Prostate gland (tissue), 2 donors: Measurements from ENCODE around the gene CLEC3A. TPM values are rescaled to one million over a fixed set of nuclear protein-coding genes. Genes with fewer than 3 reads are reported as not detected.

Experiments
- DNase-seq: peaks from one replicate; pipeline ENCODE4 v3.0.0-alpha.2; 2019; ENCODE audit warnings: low spot score
- H3K27ac ChIP-seq, 2 donors: fragments of 200-600 bp; sonication (generic); 2 replicates each; pipeline ENCODE4 v1.5.1; 2017 to 2019
- H3K27me3 ChIP-seq: fragments of 200-600 bp; sonication (generic); replicated peaks from 2 replicates; pipeline ENCODE4 v1.5.1; 2019; ENCODE audit not compliant: insufficient read depth
- H3K36me3 ChIP-seq, 2 donors: fragments of 200-600 bp; sonication (generic); 1 replicate in 1 of 2; 2 replicates in 1 of 2; pipeline versions ENCODE4 v1.5.1 to v1.8.1; 2017 to 2019
- H3K4me1 ChIP-seq: fragments of 200-600 bp; sonication (generic); replicated peaks from 2 replicates; pipeline ENCODE4 v1.5.1; 2019
- H3K4me3 ChIP-seq, 2 donors: fragments of 200-600 bp; sonication (generic); 2 replicates each; pipeline ENCODE4 v1.5.1; 2017 to 2019
- H3K9me3 ChIP-seq: fragments of 200-600 bp; sonication (generic); 2 replicates; pipeline ENCODE4 v1.5.1; 2017
- POLR2A ChIP-seq: fragments of 450-650 bp; IDR thresholded peaks from one replicate; pipeline ENCODE4 v1.6.1; 2016; ENCODE audit warnings: antibody characterized with exemption, mild to moderate bottlenecking
- POLR2AphosphoS5 ChIP-seq: sonication (generic); formaldehyde crosslinking; IDR thresholded peaks from one replicate; pipeline ENCODE4 v1.6.1; 2017; ENCODE audit warnings: antibody characterized with exemption
- WGBS: methylation state at CpG from one replicate; pipeline ENCODE4 v1.1.5; 2018; 5-methylcytosine and 5-hydroxymethylcytosine counted together
- intact Hi-C: fragments of 100-400 bp; cut with DNase I; formaldehyde crosslinking; loops from one replicate; pipeline ENCODE4 v1.14.2; 2022
- total RNA-seq, 2 donors: library from RNA; depleted of rRNA; stranded (reverse); fragments of >200 nt; gene quantifications; one replicate each; pipeline ENCODE4 v1.1.0, GENCODE V29; 2016
- TF ChIP-seq, protein P1 (sequence below), 4 experiments: fragments of 200-600 bp in 2 of 4; fragments of 450-650 bp in 2 of 4; sonication (generic) in 2 of 4; IDR thresholded peaks; 1 replicate in 3 of 4; 2 replicates in 1 of 4; pipeline ENCODE4 v1.5.1; 2016 to 2019; ENCODE audit warnings: antibody characterized with exemption in 4 of 4, mild to moderate bottlenecking in 2 of 4, moderate library complexity in 2 of 4

The CLEC3A gene, protein sequence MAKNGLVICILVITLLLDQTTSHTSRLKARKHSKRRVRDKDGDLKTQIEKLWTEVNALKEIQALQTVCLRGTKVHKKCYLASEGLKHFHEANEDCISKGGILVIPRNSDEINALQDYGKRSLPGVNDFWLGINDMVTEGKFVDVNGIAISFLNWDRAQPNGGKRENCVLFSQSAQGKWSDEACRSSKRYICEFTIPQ
- 1 to 10 TPM in 1 of 2 donors, under 1 TPM in 1; 0.51 to 5.5 TPM for total RNA-seq

GRCh38 chr16:78022347-78023060 is at the start of gene CLEC3A:
TSS of gene CLEC3A (plus strand) at chr16:78022548. CDS start at chr16:78022627, 79 bp downstream.
- intact Hi-C loops: no loop called here
- no peaks in the 10 kb centered on the region for H3K9me3 ChIP-seq
- no peak within 1 kb of the TSS for H3K27ac ChIP-seq
- no peaks in the 10 kb centered on the region for H3K4me1 ChIP-seq
- no peak within 1 kb of the TSS for H3K4me3 ChIP-seq
- TF ChIP-seq, protein P1, sequence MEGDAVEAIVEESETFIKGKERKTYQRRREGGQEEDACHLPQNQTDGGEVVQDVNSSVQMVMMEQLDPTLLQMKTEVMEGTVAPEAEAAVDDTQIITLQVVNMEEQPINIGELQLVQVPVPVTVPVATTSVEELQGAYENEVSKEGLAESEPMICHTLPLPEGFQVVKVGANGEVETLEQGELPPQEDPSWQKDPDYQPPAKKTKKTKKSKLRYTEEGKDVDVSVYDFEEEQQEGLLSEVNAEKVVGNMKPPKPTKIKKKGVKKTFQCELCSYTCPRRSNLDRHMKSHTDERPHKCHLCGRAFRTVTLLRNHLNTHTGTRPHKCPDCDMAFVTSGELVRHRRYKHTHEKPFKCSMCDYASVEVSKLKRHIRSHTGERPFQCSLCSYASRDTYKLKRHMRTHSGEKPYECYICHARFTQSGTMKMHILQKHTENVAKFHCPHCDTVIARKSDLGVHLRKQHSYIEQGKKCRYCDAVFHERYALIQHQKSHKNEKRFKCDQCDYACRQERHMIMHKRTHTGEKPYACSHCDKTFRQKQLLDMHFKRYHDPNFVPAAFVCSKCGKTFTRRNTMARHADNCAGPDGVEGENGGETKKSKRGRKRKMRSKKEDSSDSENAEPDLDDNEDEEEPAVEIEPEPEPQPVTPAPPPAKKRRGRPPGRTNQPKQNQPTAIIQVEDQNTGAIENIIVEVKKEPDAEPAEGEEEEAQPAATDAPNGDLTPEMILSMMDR (IDR thresholded peaks at IDR 0.05): no peak
- no peak for TF ChIP-seq POLR2A
- TF ChIP-seq POLR2AphosphoS5: no peak
- no peaks in the 10 kb centered on the region for H3K36me3 ChIP-seq
- H3K27me3 ChIP-seq: no peaks in the 10 kb centered on the region
- 32% methylated on average over 5 of the region's 5 CpGs for WGBS
- no peak for DNase-seq

DNA sequence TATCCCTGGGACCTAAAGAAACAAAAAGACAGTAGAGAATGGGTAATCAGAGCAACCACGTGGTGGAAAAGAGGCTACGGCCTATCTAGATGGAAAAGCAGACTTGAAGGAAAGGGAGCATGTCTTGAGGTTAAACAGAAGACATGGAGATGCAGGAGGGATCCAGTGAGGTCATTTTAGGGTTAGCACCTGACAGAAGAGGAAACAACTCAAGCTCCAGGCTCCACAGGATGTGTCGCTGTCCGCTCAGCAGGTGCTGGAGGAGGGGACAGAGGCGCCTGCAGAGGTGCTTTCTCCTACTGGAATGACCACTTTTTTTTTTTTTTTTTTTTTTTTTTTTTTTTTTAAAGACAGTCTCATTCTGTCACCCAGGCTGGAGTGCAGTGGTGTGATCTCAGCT is 47.5 kb upstream of the CLEC3A start:
- no peak overlapping the region for H3K27ac ChIP-seq
- no peak for TF ChIP-seq POLR2AphosphoS5
- TF ChIP-seq, protein P1 (IDR thresholded peaks at IDR 0.05): no peak
- TF ChIP-seq POLR2A: no peak
- H3K4me3 ChIP-seq: no peak overlapping the region
- H3K9me3 ChIP-seq: no peaks in the 10 kb centered on the region
- WGBS: 54% methylated on average over 5 of the region's 5 CpGs
- H3K27me3 ChIP-seq: no peaks in the 10 kb centered on the region
- H3K4me1 ChIP-seq: no peaks in the 10 kb centered on the region
- no peak for DNase-seq
- intact Hi-C loops: no loop called here
- no peaks in the 10 kb centered on the region for H3K36me3 ChIP-seq

DNA sequence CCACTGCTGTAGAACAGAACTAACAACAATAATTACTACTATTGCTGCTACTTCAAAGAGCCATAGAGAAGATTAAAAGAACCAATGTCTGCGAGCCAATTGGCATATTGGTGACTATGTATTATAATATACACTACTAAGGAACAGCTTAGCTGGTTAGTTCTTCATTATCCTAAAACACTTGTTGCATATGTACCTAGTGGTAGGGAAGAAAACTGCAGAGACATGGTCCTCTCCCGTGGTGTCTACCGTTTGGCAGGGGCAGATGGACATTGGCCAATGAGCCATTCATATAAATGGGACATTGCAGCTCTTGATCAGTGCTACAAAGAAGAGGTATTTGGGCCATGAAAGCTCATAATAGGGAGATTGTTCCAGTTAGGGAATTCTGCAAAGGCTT is 46.4 kb upstream of the CLEC3A start:
- intact Hi-C loops: no loop called here
- Histone ChIP-seq H3K4me3 (no peak overlapping the region), H3K27ac (no peak overlapping the region), H3K27me3 (no peaks in the 10 kb centered on the region), H3K4me1 (no peaks in the 10 kb centered on the region), H3K9me3 (no peaks in the 10 kb centered on the region), H3K36me3 (no peaks in the 10 kb centered on the region)
- no peak for TF ChIP-seq POLR2AphosphoS5
- no peak for TF ChIP-seq POLR2A
- TF ChIP-seq, protein P1 (IDR thresholded peaks at IDR 0.05): no peak
- WGBS: 76% methylated on average over 3 of the region's 3 CpGs
- DNase-seq: no peak

- WGBS: 72% methylated on average over 5 of the region's 5 CpGs
- intact Hi-C loops: no loop called here
Observed at GRCh38 chr16:77977339-77977738, 45.0 kb upstream of the CLEC3A start.

More at GRCh38 chr16:77977339-77977738, 45.0 kb upstream of the CLEC3A start:
- no peaks in the 10 kb centered on the region for H3K4me1 ChIP-seq
- no peak overlapping the region for H3K27ac ChIP-seq
- H3K27me3 ChIP-seq: no peaks in the 10 kb centered on the region
- H3K36me3 ChIP-seq: no peaks in the 10 kb centered on the region
- H3K4me3 ChIP-seq: no peak overlapping the region
- TF ChIP-seq, protein P1 (IDR thresholded peaks at IDR 0.05): no peak
- no peaks in the 10 kb centered on the region for H3K9me3 ChIP-seq
- no peak for DNase-seq
